Right atrium auricular region (tissue), 2 donors: Measurements from ENCODE around the gene FGFR3. TPM values are rescaled to one million over a fixed set of nuclear protein-coding genes. Genes with fewer than 3 reads are reported as not detected.

Source experiments
- DNase-seq: peaks from one replicate; pipeline ENCODE4 v3.0.0-alpha.2; 2019; ENCODE audit warnings: low spot score
- H3K27ac ChIP-seq, 2 donors: fragments of 200-600 bp; sonication (generic); 1 replicate in 1 of 2; 2 replicates in 1 of 2; pipeline ENCODE4 v1.5.1; 2016 to 2019
- H3K27me3 ChIP-seq, 2 donors: fragments of 200-600 bp; sonication (generic); one replicate each; pipeline versions ENCODE4 v1.5.1 to v1.6.0; 2017 to 2019
- H3K36me3 ChIP-seq: fragments of 200-600 bp; sonication (generic); one replicate; pipeline ENCODE4 v1.5.1; 2016
- H3K4me1 ChIP-seq, 2 donors: fragments of 200-600 bp; sonication (generic); one replicate each; pipeline versions ENCODE4 v1.5.1 to v1.6.0; 2017 to 2019
- H3K4me3 ChIP-seq, 2 donors: fragments of 200-600 bp; sonication (generic); 1 replicate in 1 of 2; 2 replicates in 1 of 2; pipeline ENCODE4 v1.5.1; 2017 to 2019; ENCODE audit warnings: mild to moderate bottlenecking in 1 of 2, moderate library complexity in 1 of 2
- H3K9me3 ChIP-seq, 2 donors: fragments of 200-600 bp; sonication (generic); one replicate each; pipeline ENCODE4 v1.5.1; 2019
- CTCF ChIP-seq, 2 donors: fragments of 200-600 bp; sonication (generic); IDR thresholded peaks; one replicate each; pipeline ENCODE4 v1.5.1; 2019; ENCODE audit warnings: antibody characterized with exemption in 2 of 2
- total RNA-seq, 2 donors: library from RNA; depleted of rRNA; stranded (reverse); fragments of >200 nt; gene quantifications; one replicate each; pipeline ENCODE4 v1.1.0, GENCODE V29; 2016

The FGFR3 gene
- total RNA-seq, 2 donors from 2014 or later = 2.6 to 15.4 TPM

- peaks cover 62% of the 10 kb centered on the region for H3K36me3 ChIP-seq
- no peak overlapping the region for H3K4me3 ChIP-seq
- H3K27ac ChIP-seq = no peak overlapping the region
- H3K4me1 ChIP-seq = no peaks in the 10 kb centered on the region
- no peak for TF ChIP-seq CTCF (IDR thresholded peaks at IDR 0.05)
- no peaks in the 10 kb centered on the region for H3K27me3 ChIP-seq
- no peaks in the 10 kb centered on the region for H3K9me3 ChIP-seq
- no peak for DNase-seq
These were observed 32.2 kb downstream of the FGFR3 start for GRCh38 chr4:1825326-1825725.

GRCh38 chr4:1826531-1827350 lies 33.6 kb downstream of the FGFR3 start:
- Histone ChIP-seq H3K27me3 (no peaks in the 10 kb centered on the region), H3K4me1 (no peaks in the 10 kb centered on the region), H3K9me3 (no peaks in the 10 kb centered on the region), H3K4me3 (no peak overlapping the region), H3K36me3 (peaks cover 64% of the 10 kb centered on the region), H3K27ac (no peak overlapping the region)
- TF ChIP-seq CTCF (IDR thresholded peaks at IDR 0.05) = no peak
- DNase-seq = no peak

DNA sequence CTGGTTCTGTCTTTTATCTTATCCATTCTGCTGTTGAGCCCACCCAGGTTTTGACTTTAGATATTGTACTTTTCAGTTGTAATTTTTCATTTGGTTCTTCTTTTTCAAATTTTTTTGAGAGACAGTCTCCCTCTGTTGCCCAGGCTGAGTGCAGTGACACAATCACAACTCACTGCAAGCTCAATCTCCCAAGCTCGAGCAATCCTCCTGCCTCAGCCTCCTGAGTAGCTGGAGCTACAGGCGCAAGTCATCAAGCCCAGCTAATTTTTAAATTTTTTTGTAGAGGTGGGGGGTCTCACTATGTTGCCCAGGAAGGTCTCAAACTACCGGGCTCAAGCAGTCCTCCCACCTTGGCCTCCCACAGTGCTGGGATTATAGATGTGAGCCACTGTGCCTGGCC lies 37.1 kb downstream of the FGFR3 start:
- H3K4me1 ChIP-seq = no peaks in the 10 kb centered on the region
- no peak for DNase-seq
- TF ChIP-seq CTCF (IDR thresholded peaks at IDR 0.05) = no peak
- H3K27me3 ChIP-seq = no peaks in the 10 kb centered on the region
- peaks cover 64% of the 10 kb centered on the region for H3K36me3 ChIP-seq
- no peaks in the 10 kb centered on the region for H3K9me3 ChIP-seq
- H3K27ac ChIP-seq = no peak overlapping the region
- H3K4me3 ChIP-seq = no peak overlapping the region

DNA sequence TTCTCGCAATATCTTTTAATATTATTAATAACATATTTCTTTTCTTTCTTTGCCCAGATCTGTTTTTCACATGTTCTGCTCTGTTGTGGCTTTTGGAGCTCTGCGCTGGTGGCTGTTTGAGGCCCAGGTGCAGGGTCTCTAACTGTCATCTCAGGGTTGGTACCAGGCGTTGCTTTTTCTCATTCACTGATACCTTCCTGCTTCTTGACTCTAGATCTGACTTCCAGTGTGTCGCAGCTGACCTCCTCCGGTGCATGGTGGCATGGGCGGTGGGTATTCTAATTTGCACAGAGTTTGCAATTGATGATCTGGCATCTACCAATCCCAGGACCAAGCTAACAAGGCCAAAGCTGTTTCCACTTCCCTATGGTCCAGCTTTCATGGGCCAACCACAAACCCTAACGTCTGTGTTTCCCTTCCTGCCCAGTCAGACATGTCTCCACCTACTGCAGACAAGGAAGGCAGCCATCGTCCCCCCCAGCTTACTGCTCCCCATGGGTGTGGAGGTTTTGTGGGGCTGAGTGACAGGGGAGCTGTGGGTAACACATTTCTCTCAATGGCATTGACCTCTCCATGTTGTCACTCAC lies 37.6 kb downstream of the FGFR3 start:
- no peak overlapping the region for H3K27ac ChIP-seq
- H3K9me3 ChIP-seq = no peaks in the 10 kb centered on the region
- no peak for DNase-seq
- no peak for TF ChIP-seq CTCF (IDR thresholded peaks at IDR 0.05)
- peaks cover 64% of the 10 kb centered on the region for H3K36me3 ChIP-seq
- no peak overlapping the region for H3K4me3 ChIP-seq
- no peaks in the 10 kb centered on the region for H3K27me3 ChIP-seq
- H3K4me1 ChIP-seq = no peaks in the 10 kb centered on the region

- no peak for DNase-seq
- H3K9me3 ChIP-seq = no peaks in the 10 kb centered on the region
These were observed 38.2 kb downstream of the FGFR3 start for GRCh38 chr4:1831331-1831730.

More at GRCh38 chr4:1831331-1831730, 38.2 kb downstream of the FGFR3 start:
- Histone ChIP-seq H3K27me3 (no peaks in the 10 kb centered on the region), H3K4me3 (no peak overlapping the region), H3K36me3 (peaks cover 69% of the 10 kb centered on the region), H3K27ac (no peak overlapping the region), H3K4me1 (no peaks in the 10 kb centered on the region)
- TF ChIP-seq CTCF (IDR thresholded peaks at IDR 0.05) = no peak
